K562 (cell line): ENCODE data around the gene GLIS2. TPM values are rescaled to one million over a fixed set of nuclear protein-coding genes. Genes with fewer than 3 reads are reported as not detected.

Source experiments
- FOSL1 ChIP-seq: fragments of 200-800 bp; sonication (Bioruptor generic); conservative IDR thresholded peaks from 2 replicates; pipeline ENCODE4 v1.6.1; 2016; ENCODE audit warnings: missing genetic modification characterization, missing compliant biosample characterization
- PML ChIP-seq: IDR thresholded peaks from 2 replicates; pipeline ENCODE4 v1.6.1; 2012; ENCODE audit warnings: low read length, inconsistent platforms
- SMARCA5 ChIP-seq: fragments of 450-650 bp; IDR thresholded peaks from 2 replicates; pipeline ENCODE4 v1.6.1; 2016
- polyA plus RNA-seq, 8 experiments: library from polyadenylated mRNA; depleted of rRNA in 4 of 8; stranded (reverse) in 5 of 8; unstranded in 3 of 8; fragments of >200 nt; fragmentation: Nextera tagmentation in 2 of 8; fragmentation: Illumina TruSeq in 1 of 8; extraction: Ambion mirVana in 2 of 8; extraction: Trizol in 1 of 8; gene quantifications; 2 replicates each; pipeline versions ENCODE4 v1.2.1 to v1.2.3, GENCODE V29; 2011 to 2014; ENCODE audit warnings: inconsistent platforms in 1 of 8, missing spikeins in 1 of 8
- total RNA-seq, 7 experiments: library from RNA; depleted of rRNA in 6 of 7; stranded (reverse); fragments of >200 nt in 6 of 7; fragmentation: Illumina TruSeq in 2 of 7; extraction: Trizol in 2 of 7; gene quantifications; 2 replicates each; pipeline versions ENCODE4 v1.2.1 to v1.2.3, GENCODE V29; 2011 to 2021; ENCODE audit warnings: low replicate concordance in 1 of 7
- TF ChIP-seq, protein P1 (sequence below): fragments of 450-650 bp; IDR thresholded peaks from 2 replicates; pipeline ENCODE4 v1.6.1; 2016; ENCODE audit warnings: mild to moderate bottlenecking, moderate library complexity

Gene GLIS2
- total and polyA plus RNA-seq, 9 of the 15 experiments (the other 6 are each of a cell fraction or from before 2014, with no cell fraction given) = 0.10 to 9.0 (median 0.57) TPM

- TF ChIP-seq, protein P1, sequence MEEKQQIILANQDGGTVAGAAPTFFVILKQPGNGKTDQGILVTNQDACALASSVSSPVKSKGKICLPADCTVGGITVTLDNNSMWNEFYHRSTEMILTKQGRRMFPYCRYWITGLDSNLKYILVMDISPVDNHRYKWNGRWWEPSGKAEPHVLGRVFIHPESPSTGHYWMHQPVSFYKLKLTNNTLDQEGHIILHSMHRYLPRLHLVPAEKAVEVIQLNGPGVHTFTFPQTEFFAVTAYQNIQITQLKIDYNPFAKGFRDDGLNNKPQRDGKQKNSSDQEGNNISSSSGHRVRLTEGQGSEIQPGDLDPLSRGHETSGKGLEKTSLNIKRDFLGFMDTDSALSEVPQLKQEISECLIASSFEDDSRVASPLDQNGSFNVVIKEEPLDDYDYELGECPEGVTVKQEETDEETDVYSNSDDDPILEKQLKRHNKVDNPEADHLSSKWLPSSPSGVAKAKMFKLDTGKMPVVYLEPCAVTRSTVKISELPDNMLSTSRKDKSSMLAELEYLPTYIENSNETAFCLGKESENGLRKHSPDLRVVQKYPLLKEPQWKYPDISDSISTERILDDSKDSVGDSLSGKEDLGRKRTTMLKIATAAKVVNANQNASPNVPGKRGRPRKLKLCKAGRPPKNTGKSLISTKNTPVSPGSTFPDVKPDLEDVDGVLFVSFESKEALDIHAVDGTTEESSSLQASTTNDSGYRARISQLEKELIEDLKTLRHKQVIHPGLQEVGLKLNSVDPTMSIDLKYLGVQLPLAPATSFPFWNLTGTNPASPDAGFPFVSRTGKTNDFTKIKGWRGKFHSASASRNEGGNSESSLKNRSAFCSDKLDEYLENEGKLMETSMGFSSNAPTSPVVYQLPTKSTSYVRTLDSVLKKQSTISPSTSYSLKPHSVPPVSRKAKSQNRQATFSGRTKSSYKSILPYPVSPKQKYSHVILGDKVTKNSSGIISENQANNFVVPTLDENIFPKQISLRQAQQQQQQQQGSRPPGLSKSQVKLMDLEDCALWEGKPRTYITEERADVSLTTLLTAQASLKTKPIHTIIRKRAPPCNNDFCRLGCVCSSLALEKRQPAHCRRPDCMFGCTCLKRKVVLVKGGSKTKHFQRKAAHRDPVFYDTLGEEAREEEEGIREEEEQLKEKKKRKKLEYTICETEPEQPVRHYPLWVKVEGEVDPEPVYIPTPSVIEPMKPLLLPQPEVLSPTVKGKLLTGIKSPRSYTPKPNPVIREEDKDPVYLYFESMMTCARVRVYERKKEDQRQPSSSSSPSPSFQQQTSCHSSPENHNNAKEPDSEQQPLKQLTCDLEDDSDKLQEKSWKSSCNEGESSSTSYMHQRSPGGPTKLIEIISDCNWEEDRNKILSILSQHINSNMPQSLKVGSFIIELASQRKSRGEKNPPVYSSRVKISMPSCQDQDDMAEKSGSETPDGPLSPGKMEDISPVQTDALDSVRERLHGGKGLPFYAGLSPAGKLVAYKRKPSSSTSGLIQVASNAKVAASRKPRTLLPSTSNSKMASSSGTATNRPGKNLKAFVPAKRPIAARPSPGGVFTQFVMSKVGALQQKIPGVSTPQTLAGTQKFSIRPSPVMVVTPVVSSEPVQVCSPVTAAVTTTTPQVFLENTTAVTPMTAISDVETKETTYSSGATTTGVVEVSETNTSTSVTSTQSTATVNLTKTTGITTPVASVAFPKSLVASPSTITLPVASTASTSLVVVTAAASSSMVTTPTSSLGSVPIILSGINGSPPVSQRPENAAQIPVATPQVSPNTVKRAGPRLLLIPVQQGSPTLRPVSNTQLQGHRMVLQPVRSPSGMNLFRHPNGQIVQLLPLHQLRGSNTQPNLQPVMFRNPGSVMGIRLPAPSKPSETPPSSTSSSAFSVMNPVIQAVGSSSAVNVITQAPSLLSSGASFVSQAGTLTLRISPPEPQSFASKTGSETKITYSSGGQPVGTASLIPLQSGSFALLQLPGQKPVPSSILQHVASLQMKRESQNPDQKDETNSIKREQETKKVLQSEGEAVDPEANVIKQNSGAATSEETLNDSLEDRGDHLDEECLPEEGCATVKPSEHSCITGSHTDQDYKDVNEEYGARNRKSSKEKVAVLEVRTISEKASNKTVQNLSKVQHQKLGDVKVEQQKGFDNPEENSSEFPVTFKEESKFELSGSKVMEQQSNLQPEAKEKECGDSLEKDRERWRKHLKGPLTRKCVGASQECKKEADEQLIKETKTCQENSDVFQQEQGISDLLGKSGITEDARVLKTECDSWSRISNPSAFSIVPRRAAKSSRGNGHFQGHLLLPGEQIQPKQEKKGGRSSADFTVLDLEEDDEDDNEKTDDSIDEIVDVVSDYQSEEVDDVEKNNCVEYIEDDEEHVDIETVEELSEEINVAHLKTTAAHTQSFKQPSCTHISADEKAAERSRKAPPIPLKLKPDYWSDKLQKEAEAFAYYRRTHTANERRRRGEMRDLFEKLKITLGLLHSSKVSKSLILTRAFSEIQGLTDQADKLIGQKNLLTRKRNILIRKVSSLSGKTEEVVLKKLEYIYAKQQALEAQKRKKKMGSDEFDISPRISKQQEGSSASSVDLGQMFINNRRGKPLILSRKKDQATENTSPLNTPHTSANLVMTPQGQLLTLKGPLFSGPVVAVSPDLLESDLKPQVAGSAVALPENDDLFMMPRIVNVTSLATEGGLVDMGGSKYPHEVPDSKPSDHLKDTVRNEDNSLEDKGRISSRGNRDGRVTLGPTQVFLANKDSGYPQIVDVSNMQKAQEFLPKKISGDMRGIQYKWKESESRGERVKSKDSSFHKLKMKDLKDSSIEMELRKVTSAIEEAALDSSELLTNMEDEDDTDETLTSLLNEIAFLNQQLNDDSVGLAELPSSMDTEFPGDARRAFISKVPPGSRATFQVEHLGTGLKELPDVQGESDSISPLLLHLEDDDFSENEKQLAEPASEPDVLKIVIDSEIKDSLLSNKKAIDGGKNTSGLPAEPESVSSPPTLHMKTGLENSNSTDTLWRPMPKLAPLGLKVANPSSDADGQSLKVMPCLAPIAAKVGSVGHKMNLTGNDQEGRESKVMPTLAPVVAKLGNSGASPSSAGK = no peak
- TF ChIP-seq SMARCA5 (no peak), FOSL1 (tag) (no peak), PML (no peak)
- TF ChIP-seq, all 486 proteins: peak for 0
Measured at GRCh38 chr16:4293181-4293716, 22.6 kb upstream of the GLIS2 start (continued).
